Activated CD4-positive, alpha-beta T cell treated with anti-CD3 and anti-CD28 coated beads for 4 hours (primary cell): ENCODE data around the gene CCDC181.
A peak's percentile ranks its signal among the peaks of the same experiment; 100 is the strongest.

Experiments
- DNase-seq, 2 donors: peaks; one replicate each; pipeline ENCODE4 v3.0.0-alpha.2; 2020

The CCDC181 gene

GRCh38 chr1:169392406-169392805, 34.9 kb downstream of the CCDC181 start:
- DNase-seq, result no peak

GRCh38 chr1:169390303-169390702, 37.0 kb downstream of the CCDC181 start:
- DNase-seq, result no peak

- DNase-seq, result no peak
Measured at GRCh38 chr1:169387399-169387798, 39.9 kb downstream of the CCDC181 start.

- DNase-seq, result no peak
Measured at GRCh38 chr1:169383449-169383848, 43.8 kb downstream of the CCDC181 start.

- DNase-seq, result no peak
Measured at GRCh38 chr1:169381162-169381561, 46.1 kb downstream of the CCDC181 start.

- DNase-seq, result no peak
Measured at GRCh38 chr1:169371404-169371803, 55.9 kb downstream of the CCDC181 start.

- peak; percentile 20 to 28 for DNase-seq
Measured at GRCh38 chr1:169368406-169368769, 58.9 kb downstream of the CCDC181 start.

GRCh38 chr1:169367686-169368405, 59.4 kb downstream of the CCDC181 start, which contains the start of the genes BLZF1 and NME7:
Gene BLZF1 (plus strand): TSS chr1:169368195. CDS start chr1:169369523, 1,328 bp downstream.
Gene NME7 (minus strand): TSS chr1:169367797. CDS start chr1:169367710, 87 bp downstream.
- DNase-seq, result peak; percentile 97 to 99

GRCh38 chr1:169367096-169367685, 60.1 kb downstream of the CCDC181 start:
- DNase-seq, result no peak

- DNase-seq, result no peak
Measured at GRCh38 chr1:169364948-169365347, 62.3 kb downstream of the CCDC181 start.

GRCh38 chr1:169363046-169363730, 64.1 kb downstream of the CCDC181 start:
- peak in 1 of 2 donors; percentile 15 for DNase-seq

GRCh38 chr1:169361281-169361680, 66.0 kb downstream of the CCDC181 start:
- no peak for DNase-seq

- no peak for DNase-seq
Measured at GRCh38 chr1:169360415-169360814, 66.9 kb downstream of the CCDC181 start.

GRCh38 chr1:169348383-169349036, 78.8 kb downstream of the CCDC181 start:
- peak in 1 of 2 donors; percentile 39 for DNase-seq

GRCh38 chr1:169347688-169348382, 79.4 kb downstream of the CCDC181 start:
- DNase-seq, result no peak

- no peak for DNase-seq
Measured at GRCh38 chr1:169346036-169346589, 81.2 kb downstream of the CCDC181 start.

- no peak for DNase-seq
Measured at GRCh38 chr1:169345511-169345910, 81.8 kb downstream of the CCDC181 start.
